SK-N-SH (cell line): ENCODE measurements around the gene ENPEP. TPM values are rescaled to one million over a fixed set of nuclear protein-coding genes. Genes with fewer than 3 reads are reported as not detected.

Source experiments
- CTCF ChIA-PET: fragments of 300-600, 350-600 bp; formaldehyde crosslinking; extraction: SDS; loops from one replicate; lab custom pipeline; 2021; lab: Yijun Ruan, JAX
- POLR2A ChIA-PET: fragments of 350-600 bp; sonication (Branson Sonifier 250); formaldehyde crosslinking; extraction: SDS; loops from one replicate; lab custom pipeline; 2020; ENCODE audit warnings: antibody characterized with exemption, inconsistent platforms; lab: Yijun Ruan, JAX
- DNase-seq: peaks from one replicate; pipeline ENCODE4 v3.0.0; 2012
- H2AFZ ChIP-seq: fragments of 200-600 bp; sonication (generic); 2 replicates; pipeline ENCODE4 v1.8.1; 2016; ENCODE audit warnings: antibody characterized with exemption, mild to moderate bottlenecking, low read depth
- H3F3A ChIP-seq: fragments of 200-600 bp; sonication (generic); replicated peaks from 2 replicates; pipeline ENCODE3; 2016; ENCODE audit warnings: antibody characterized with exemption, mild to moderate bottlenecking; ENCODE audit not compliant: insufficient read depth
- H3K27ac ChIP-seq, 2 experiments: fragments of 200-500 bp in 1 of 2; fragments of 200-600 bp in 1 of 2; sonication (Bioruptor generic) in 1 of 2; sonication (generic), shearing (Covaris generic) in 1 of 2; 2 replicates each; pipeline versions ENCODE4 v1.5.1 to v1.6.1; 2014 to 2016; ENCODE audit warnings: low read depth in 2 of 2, inconsistent platforms in 1 of 2, low read length in 1 of 2, mild to moderate bottlenecking in 1 of 2, mixed read lengths in 1 of 2
- H3K27me3 ChIP-seq: fragments of 200-600 bp; sonication (generic), shearing (Covaris generic); 2 replicates; pipeline ENCODE4 v1.6.1; 2016; ENCODE audit warnings: mixed run types; ENCODE audit not compliant: insufficient read depth
- H3K36me3 ChIP-seq, 2 experiments: fragments of 200-500 bp in 1 of 2; fragments of 200-600 bp in 1 of 2; sonication (Bioruptor generic) in 1 of 2; sonication (generic) in 1 of 2; replicated peaks in 1 of 2; 2 replicates each; pipeline versions ENCODE3 to v1.5.1; 2014 to 2016; ENCODE audit warnings: low read length in 1 of 2, mild to moderate bottlenecking in 1 of 2; ENCODE audit not compliant: insufficient read depth in 2 of 2, control insufficient read depth in 1 of 2
- H3K4me1 ChIP-seq, 2 experiments: fragments of 200-500 bp in 1 of 2; fragments of 200-600 bp in 1 of 2; sonication (Bioruptor generic) in 1 of 2; sonication (generic), shearing (Covaris generic) in 1 of 2; 2 replicates each; pipeline versions ENCODE4 v1.5.1 to v1.6.1; 2014 to 2016; ENCODE audit warnings: low read depth in 1 of 2, low read length in 1 of 2, mixed run types in 1 of 2; ENCODE audit not compliant: insufficient read depth in 2 of 2, control insufficient read depth in 1 of 2
- H3K4me2 ChIP-seq: fragments of 200-600 bp; sonication (generic), shearing (Covaris generic); 2 replicates; pipeline ENCODE4 v1.6.1; 2017; ENCODE audit warnings: mixed run types
- H3K4me3 ChIP-seq, 2 experiments: fragments of 200-500 bp in 1 of 2; fragments of 200-600 bp in 1 of 2; sonication (Bioruptor generic) in 1 of 2; sonication (generic), shearing (Covaris generic) in 1 of 2; 2 replicates each; pipeline versions ENCODE4 v1.5.1 to v1.8.1; 2014 to 2016; ENCODE audit warnings: low read depth in 2 of 2, inconsistent platforms in 1 of 2, low read length in 1 of 2, mild to moderate bottlenecking in 1 of 2, mixed read lengths in 1 of 2, moderate library complexity in 1 of 2
- H3K79me2 ChIP-seq: fragments of 200-600 bp; sonication (generic); 2 replicates; pipeline ENCODE4 v1.8.1; 2017; ENCODE audit warnings: mild to moderate bottlenecking; ENCODE audit not compliant: insufficient read depth
- H3K9ac ChIP-seq: fragments of 200-600 bp; sonication (generic); 2 replicates; pipeline ENCODE4 v1.6.1; 2017; ENCODE audit warnings: mixed run types
- H3K9me2 ChIP-seq: fragments of 200-600 bp; sonication (generic); 2 replicates; pipeline ENCODE4 v1.6.1; 2017; ENCODE audit warnings: mixed run types
- H3K9me3 ChIP-seq: fragments of 200-600 bp; sonication (generic); 2 replicates; pipeline ENCODE4 v1.6.1; 2017; ENCODE audit warnings: mixed run types, mild to moderate bottlenecking, moderate library complexity
- H4K20me1 ChIP-seq: fragments of 200-600 bp; sonication (generic); 2 replicates; pipeline ENCODE4 v1.6.1; 2017; ENCODE audit warnings: mild to moderate bottlenecking, mixed run types; ENCODE audit not compliant: insufficient read depth
- CTCF ChIP-seq: fragments of 200-600 bp; sonication (generic); IDR thresholded peaks from 2 replicates; pipeline ENCODE4 v1.6.1; 2017; ENCODE audit warnings: antibody characterized with exemption, mild to moderate bottlenecking, moderate library complexity
- EZH2phosphoT487 ChIP-seq: fragments of 200-600 bp; sonication (generic); IDR thresholded peaks from 2 replicates; pipeline ENCODE4 v1.6.1; 2017; ENCODE audit warnings: low read depth, mixed run types, mild to moderate bottlenecking, antibody characterized with exemption, moderate library complexity, borderline replicate concordance
- GABPA ChIP-seq: IDR thresholded peaks from 2 replicates; pipeline ENCODE4 v1.4.0; 2012; ENCODE audit warnings: low read depth, mild to moderate bottlenecking
- IRF3 ChIP-seq: fragments of 150-350 bp; IDR thresholded peaks from 2 replicates; pipeline ENCODE4 v1.6.1; 2016; ENCODE audit warnings: mild to moderate bottlenecking, low read depth, low read length
- JUND ChIP-seq: IDR thresholded peaks from 2 replicates; pipeline ENCODE4 v1.4.0; 2012
- MAX ChIP-seq: IDR thresholded peaks from 2 replicates; pipeline ENCODE4 v1.4.0; 2012; ENCODE audit warnings: low read depth
- MXI1 ChIP-seq: IDR thresholded peaks from 2 replicates; pipeline ENCODE4 v1.6.1; 2012; ENCODE audit warnings: mild to moderate bottlenecking, low read depth, low read length, improper control_type of control experiment
- NFIC ChIP-seq: IDR thresholded peaks from 2 replicates; pipeline ENCODE4 v1.4.0; 2012; ENCODE audit warnings: borderline replicate concordance
- PBX3 ChIP-seq: IDR thresholded peaks from 2 replicates; pipeline ENCODE4; 2012
- RAD21 ChIP-seq: IDR thresholded peaks from 2 replicates; pipeline ENCODE4 v1.6.1; 2012; ENCODE audit warnings: mild to moderate bottlenecking, low read length
- REST ChIP-seq: IDR thresholded peaks from 2 replicates; pipeline ENCODE4 v1.6.1; 2012; ENCODE audit warnings: mild to moderate bottlenecking, low read depth, low read length, moderate library complexity
- TAF1 ChIP-seq: IDR thresholded peaks from 2 replicates; pipeline ENCODE4 v1.6.1; 2012; ENCODE audit warnings: low read depth, mild to moderate bottlenecking, low read length, moderate library complexity, borderline replicate concordance
- TCF12 ChIP-seq: IDR thresholded peaks from 2 replicates; pipeline ENCODE4 v1.4.0; 2012
- USF1 ChIP-seq: IDR thresholded peaks from 2 replicates; pipeline ENCODE4 v1.4.0; 2012; ENCODE audit warnings: low read depth, borderline replicate concordance
- USF2 ChIP-seq: fragments of 150-350 bp; IDR thresholded peaks from 2 replicates; pipeline ENCODE4 v1.6.1; 2017; ENCODE audit warnings: antibody characterized with exemption, low read length, low read depth, borderline replicate concordance
- WGBS: methylation state at CpG from one replicate; pipeline ENCODE4 v1.1.6; 2017; ENCODE audit warnings: low lambda C conversion rate; 5-methylcytosine and 5-hydroxymethylcytosine counted together
- polyA plus RNA-seq, 3 experiments: library from polyadenylated mRNA; depleted of rRNA; stranded (reverse); fragments of >200 nt; gene quantifications; 2 replicates each; pipeline ENCODE4 v1.2.3, GENCODE V29; 2012

ENPEP gene
- polyA plus RNA-seq, 1 of the 3 experiments (the other 2 are of a cell fraction): 0.16 TPM

GRCh38 chr4:110442309-110442708, 33.6 kb upstream of the ENPEP start (continued):
- TF ChIP-seq IRF3 (no peak), USF1 (no peak)

GRCh38 chr4:110442788-110443187, 33.2 kb upstream of the ENPEP start:
- Histone ChIP-seq H4K20me1 (no peaks in the 10 kb centered on the region), H3K4me3 (no peak overlapping the region), H3F3A (no peaks in the 10 kb centered on the region), H3K27me3 (no peaks in the 10 kb centered on the region), H3K27ac (no peak overlapping the region), H3K4me1 (no peaks in the 10 kb centered on the region), H3K9me3 (no peaks in the 10 kb centered on the region), H3K36me3 (no peaks in the 10 kb centered on the region), H2AFZ (no peak overlapping the region), H3K4me2 (no peak overlapping the region), H3K9me2 (no peaks in the 10 kb centered on the region), H3K79me2 (no peaks in the 10 kb centered on the region; the same call in 1 of the 2 replicates), H3K9ac (no peak overlapping the region)
- POLR2A ChIA-PET: no interaction called here
- WGBS: 40% methylated on average over 2 of the region's 2 CpGs
- no peak for DNase-seq
- CTCF ChIA-PET: no interaction called here
- no peak for TF ChIP-seq TCF12
- no peak for TF ChIP-seq EZH2phosphoT487
- TF ChIP-seq RAD21: no peak
- no peak for TF ChIP-seq MXI1
- TF ChIP-seq JUND: no peak
- TF ChIP-seq NFIC: no peak
- TF ChIP-seq CTCF: no peak
- no peak for TF ChIP-seq PBX3
- TF ChIP-seq GABPA: no peak
- no peak for TF ChIP-seq REST
- TF ChIP-seq USF2: no peak
- TF ChIP-seq MAX: no peak
- TF ChIP-seq USF1: no peak
- no peak for TF ChIP-seq TAF1
